ENCODE data around the gene GAMT. TPM values are rescaled to one million over a fixed set of nuclear protein-coding genes. Genes with fewer than 3 reads are reported as not detected.
A peak's percentile ranks its signal among the peaks of the same experiment; 100 is the strongest.

Gene GAMT
- total RNA-seq, 1 experiment from 2014 or later = 27.3 TPM

DNA sequence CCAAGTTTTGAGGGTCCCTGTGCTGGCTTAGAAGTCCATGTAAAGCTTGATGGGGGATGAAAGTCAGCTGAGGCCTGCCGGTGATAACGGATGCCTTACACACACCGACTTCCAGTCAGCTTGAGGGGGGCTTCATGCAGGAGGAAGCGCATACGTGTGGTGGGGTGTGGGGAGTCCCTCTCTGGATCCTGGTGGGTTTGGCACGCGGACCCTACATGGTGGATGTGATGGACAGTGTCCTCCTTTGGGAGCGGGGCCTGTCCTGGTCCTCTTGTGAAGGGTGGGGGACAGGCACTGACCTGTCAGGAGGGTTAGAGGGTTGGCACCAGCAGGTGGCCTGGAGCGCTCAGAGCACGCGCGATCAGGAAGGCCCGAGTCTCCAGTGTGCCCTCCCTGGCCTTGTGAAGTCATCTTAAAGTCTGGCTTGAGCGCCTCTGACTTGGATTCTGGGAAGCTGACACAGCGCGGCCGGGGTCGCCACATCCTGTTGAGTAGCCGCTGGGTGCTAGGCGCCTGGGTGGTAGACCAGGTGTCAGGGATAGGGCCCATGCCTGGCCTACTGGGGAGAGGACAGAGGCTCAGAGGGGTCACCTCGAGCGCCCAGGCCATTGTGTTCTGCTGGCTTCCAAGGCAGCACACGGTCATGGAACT is 8.9 kb upstream of the GAMT start:
- no TSS peak for BruUV-seq (replicated peaks)
- Histone ChIP-seq H3K9me2 (ENCODE audit: insufficient read depth) (no peaks in the 10 kb centered on the region), H3K4me2 (peak overlapping the region; percentile 92; the same call in 1 of the 2 replicates), H3K4me3 (no peak overlapping the region), H3F3A (ENCODE audit: insufficient read depth, low read depth) (peaks cover 31% of the 10 kb centered on the region), H2AFZ (no peak overlapping the region), H3K4me1 (replicated peaks; ENCODE audit: insufficient read depth) (peaks cover 44% of the 10 kb centered on the region), H4K20me1 (ENCODE audit: insufficient read depth) (peaks cover 52% of the 10 kb centered on the region), H3K9me3 (ENCODE audit: insufficient read depth, low read depth) (no peaks in the 10 kb centered on the region), H3K36me3 (ENCODE audit: low read depth) (no peaks in the 10 kb centered on the region), H3K79me2 (ENCODE audit: low read depth) (peaks cover 67% of the 10 kb centered on the region), H3K27ac (no peak overlapping the region), H3K27me3 (ENCODE audit: insufficient read depth, low read depth) (no peaks in the 10 kb centered on the region)
- intact Hi-C loops (cut with micrococcal nuclease; ENCODE audit: unreplicated experiment) = no loop called here
- no peak for TF ChIP-seq EZH2 (IDR thresholded peaks at IDR 0.05; ENCODE audit: low read depth)
- TF ChIP-seq, protein P1, sequence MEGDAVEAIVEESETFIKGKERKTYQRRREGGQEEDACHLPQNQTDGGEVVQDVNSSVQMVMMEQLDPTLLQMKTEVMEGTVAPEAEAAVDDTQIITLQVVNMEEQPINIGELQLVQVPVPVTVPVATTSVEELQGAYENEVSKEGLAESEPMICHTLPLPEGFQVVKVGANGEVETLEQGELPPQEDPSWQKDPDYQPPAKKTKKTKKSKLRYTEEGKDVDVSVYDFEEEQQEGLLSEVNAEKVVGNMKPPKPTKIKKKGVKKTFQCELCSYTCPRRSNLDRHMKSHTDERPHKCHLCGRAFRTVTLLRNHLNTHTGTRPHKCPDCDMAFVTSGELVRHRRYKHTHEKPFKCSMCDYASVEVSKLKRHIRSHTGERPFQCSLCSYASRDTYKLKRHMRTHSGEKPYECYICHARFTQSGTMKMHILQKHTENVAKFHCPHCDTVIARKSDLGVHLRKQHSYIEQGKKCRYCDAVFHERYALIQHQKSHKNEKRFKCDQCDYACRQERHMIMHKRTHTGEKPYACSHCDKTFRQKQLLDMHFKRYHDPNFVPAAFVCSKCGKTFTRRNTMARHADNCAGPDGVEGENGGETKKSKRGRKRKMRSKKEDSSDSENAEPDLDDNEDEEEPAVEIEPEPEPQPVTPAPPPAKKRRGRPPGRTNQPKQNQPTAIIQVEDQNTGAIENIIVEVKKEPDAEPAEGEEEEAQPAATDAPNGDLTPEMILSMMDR (conservative IDR thresholded peaks at IDR 0.05) = no peak
- ChIA-PET POLR2A (ENCODE audit: unreplicated experiment) (no interaction called here), CTCF (no interaction called here)
- no peak for DNase-seq

DNA sequence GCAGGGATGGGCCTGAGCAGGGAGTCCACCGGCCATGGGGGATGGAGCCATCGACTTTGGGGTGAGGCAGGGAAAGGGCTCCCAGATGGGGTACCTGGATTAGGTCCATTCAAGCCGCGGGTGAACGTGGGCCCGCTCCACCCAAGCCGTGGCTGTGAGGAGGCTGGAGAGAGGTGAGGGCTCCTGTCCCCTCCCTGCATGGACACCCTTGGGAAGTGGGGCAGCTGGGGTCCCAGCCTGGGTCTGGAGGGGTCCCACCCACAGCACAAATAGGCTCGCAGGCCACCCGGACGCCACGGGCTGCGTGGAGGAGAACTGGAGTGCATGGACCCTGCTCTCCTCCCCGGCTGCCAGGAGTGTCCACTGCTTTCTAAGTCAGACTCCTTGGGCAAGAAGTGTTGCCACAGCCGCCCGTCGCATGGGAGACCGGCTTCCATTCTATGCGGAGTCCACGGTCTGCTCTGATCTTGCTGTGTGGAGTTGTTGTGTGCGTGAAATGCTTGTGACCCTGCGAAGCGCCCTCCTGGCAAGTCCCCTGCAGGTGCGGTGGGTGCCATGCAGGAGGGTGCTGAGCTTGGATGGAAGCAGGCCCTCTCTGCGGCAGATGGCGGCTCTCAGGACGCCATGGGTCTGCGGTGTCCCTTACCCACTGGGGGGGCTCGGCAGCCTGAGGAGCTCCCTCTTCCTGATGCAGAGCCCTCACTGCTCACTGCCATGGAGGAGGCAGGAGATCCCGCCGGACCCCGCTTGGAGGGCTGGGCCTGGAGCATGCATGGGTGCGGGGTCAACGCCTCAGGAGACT is 8.1 kb upstream of the GAMT start:
- H3K9me2 ChIP-seq (ENCODE audit: insufficient read depth) = no peaks in the 10 kb centered on the region
- ChIA-PET CTCF (no interaction called here), POLR2A (ENCODE audit: unreplicated experiment) (no interaction called here)
- H3K36me3 ChIP-seq (ENCODE audit: low read depth) = no peaks in the 10 kb centered on the region
- BruUV-seq (replicated peaks) = no TSS peak
- peaks cover 35% of the 10 kb centered on the region for H3K4me1 ChIP-seq (replicated peaks; ENCODE audit: insufficient read depth)
- H3K9me3 ChIP-seq (ENCODE audit: insufficient read depth, low read depth) = no peaks in the 10 kb centered on the region
- intact Hi-C loops (cut with micrococcal nuclease; ENCODE audit: unreplicated experiment) = loop anchor here (5.0 kb wide), 1 partner anchor 48 kb away; no protein-coding TSS in a partner anchor
- DNase-seq = no peak
- H3K27me3 ChIP-seq (ENCODE audit: insufficient read depth, low read depth) = no peaks in the 10 kb centered on the region
- H3F3A ChIP-seq (ENCODE audit: insufficient read depth, low read depth) = peaks cover 24% of the 10 kb centered on the region
- H2AFZ ChIP-seq = no peak overlapping the region
- H4K20me1 ChIP-seq (ENCODE audit: insufficient read depth) = peaks cover 51% of the 10 kb centered on the region
- H3K4me2 ChIP-seq = peak overlapping the region; percentile 92
- TF ChIP-seq, protein P1 (conservative IDR thresholded peaks at IDR 0.05) = no peak
- no peak for TF ChIP-seq EZH2 (IDR thresholded peaks at IDR 0.05; ENCODE audit: low read depth)
- peaks cover 66% of the 10 kb centered on the region for H3K79me2 ChIP-seq (ENCODE audit: low read depth)
- peak overlapping the region; percentile 81 for H3K4me3 ChIP-seq
- 0 out of 2 replicates have a peak overlapping the region, but pooled peaks have one; percentile 72 for H3K27ac ChIP-seq

DNA sequence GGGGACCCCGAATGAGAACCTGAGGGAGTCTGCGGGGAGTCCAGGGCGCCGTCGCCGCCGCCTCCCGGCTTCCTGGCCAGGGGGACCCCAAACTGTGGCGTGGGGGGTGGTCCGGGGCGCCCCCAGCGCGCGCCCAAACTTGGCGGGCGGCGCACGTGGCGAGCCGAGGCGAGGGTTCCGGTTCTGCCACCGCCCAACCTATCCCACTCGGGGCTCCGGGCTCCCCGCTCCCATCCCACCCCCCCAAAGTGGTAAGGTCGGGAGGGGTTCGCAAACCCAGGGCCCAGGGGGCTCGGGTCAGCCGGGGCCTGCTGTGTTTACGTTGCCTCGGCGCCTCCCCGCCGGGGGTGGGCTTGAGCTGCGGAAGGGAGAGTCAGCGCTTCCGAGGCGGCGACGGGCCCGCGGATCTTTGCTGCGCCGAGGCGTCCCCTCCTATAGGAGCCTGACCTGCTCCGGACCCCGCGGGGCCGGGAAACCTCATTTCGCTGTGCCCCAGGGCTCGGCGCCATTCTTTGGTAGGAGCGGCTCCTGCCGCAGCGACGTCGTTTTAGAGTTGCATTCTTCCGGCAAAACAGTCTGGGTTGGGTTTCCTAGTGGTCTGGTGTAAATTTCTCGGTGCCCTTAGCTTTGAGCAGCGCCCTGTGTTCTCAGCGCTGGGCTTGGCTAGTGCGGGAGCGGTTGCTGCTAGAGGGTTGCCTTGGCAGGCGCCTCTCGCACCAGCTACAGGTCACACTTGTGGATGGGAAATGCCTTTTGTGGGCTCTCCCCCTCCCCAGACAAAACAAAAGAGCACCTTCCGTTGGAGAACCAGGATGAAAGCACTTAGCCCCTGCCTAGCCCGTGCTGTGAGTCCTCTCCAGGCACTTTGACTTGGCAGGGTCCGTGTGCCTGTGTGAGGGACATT is 7.2 kb upstream of the GAMT start:
- POLR2A ChIA-PET (ENCODE audit: unreplicated experiment) = no interaction called here
- Histone ChIP-seq H4K20me1 (ENCODE audit: insufficient read depth) (peaks cover 43% of the 10 kb centered on the region), H3K9me2 (ENCODE audit: insufficient read depth) (no peaks in the 10 kb centered on the region), H3K79me2 (ENCODE audit: low read depth) (peaks cover 58% of the 10 kb centered on the region), H2AFZ (no peak overlapping the region), H3K27me3 (ENCODE audit: insufficient read depth, low read depth) (no peaks in the 10 kb centered on the region), H3F3A (ENCODE audit: insufficient read depth, low read depth) (peaks cover 15% of the 10 kb centered on the region), H3K9me3 (ENCODE audit: insufficient read depth, low read depth) (no peaks in the 10 kb centered on the region), H3K36me3 (ENCODE audit: low read depth) (no peaks in the 10 kb centered on the region), H3K4me2 (peak overlapping the region; percentile 92), H3K4me1 (replicated peaks; ENCODE audit: insufficient read depth) (peaks cover 29% of the 10 kb centered on the region), H3K4me3 (peak overlapping the region; percentile 81), H3K27ac (peak overlapping the region; percentile 72)
- DNase-seq = peak in 1 of 2 experiments; percentile 20
- TSS peak; percentile 54 for BruUV-seq (replicated peaks)
- CTCF ChIA-PET = no interaction called here
- TF ChIP-seq EZH2 (IDR thresholded peaks at IDR 0.05; ENCODE audit: low read depth) = no peak
- TF ChIP-seq, protein P1 (conservative IDR thresholded peaks at IDR 0.05) = no peak
- intact Hi-C loops (cut with micrococcal nuclease; ENCODE audit: unreplicated experiment) = loop anchor here (1.0 to 5.0 kb wide), 2 partner anchors 30 to 49 kb away; partner anchors contain the start of gene RPS15

All from PC-9 (cell line).